22Rv1 (cell line): Measurements from ENCODE around the gene THRA.

Experiments
- H3K27ac ChIP-seq: fragments of 450-650 bp; 2 replicates; pipeline ENCODE4 v1.5.1; 2017
- CTCF ChIP-seq: fragments of 450-650 bp; IDR thresholded peaks from 2 replicates; pipeline ENCODE4 v1.5.1; 2017; ENCODE audit warnings: mild to moderate bottlenecking
- ZFX ChIP-seq: fragments of 450-650 bp; IDR thresholded peaks from 2 replicates; pipeline ENCODE4 v1.6.1; 2017; ENCODE audit warnings: antibody characterized with exemption, borderline replicate concordance

The THRA gene

GRCh38 chr17:40018211-40019121 is 44.3 kb upstream of the THRA start:
- no peak for TF ChIP-seq CTCF
- no peak for TF ChIP-seq ZFX
- H3K27ac ChIP-seq, result no peak overlapping the region

- TF ChIP-seq CTCF, result no peak
- TF ChIP-seq ZFX, result no peak
- no peak overlapping the region for H3K27ac ChIP-seq
Observed at GRCh38 chr17:40019140-40019991, 43.4 kb upstream of the THRA start.

GRCh38 chr17:40020146-40020545 is 42.6 kb upstream of the THRA start:
- no peak overlapping the region for H3K27ac ChIP-seq
- TF ChIP-seq CTCF (no peak), ZFX (no peak)

- TF ChIP-seq ZFX (no peak), CTCF (no peak)
- no peak overlapping the region for H3K27ac ChIP-seq
Observed at GRCh38 chr17:40021451-40021971, 41.3 kb upstream of the THRA start.

- H3K27ac ChIP-seq, result no peak overlapping the region
- TF ChIP-seq ZFX (no peak), CTCF (no peak)
Observed at GRCh38 chr17:40022497-40022896, 40.3 kb upstream of the THRA start.

- TF ChIP-seq ZFX, result no peak
- no peak for TF ChIP-seq CTCF
- H3K27ac ChIP-seq, result no peak overlapping the region
Observed at GRCh38 chr17:40022961-40023541, 39.7 kb upstream of the THRA start.
